Right ventricle myocardium superior (tissue), 1 donor: ENCODE data around the gene KNSTRN. TPM values are rescaled to one million over a fixed set of nuclear protein-coding genes. Genes with fewer than 3 reads are reported as not detected.

Source experiments
- ATAC-seq: fragments of 200-7000 bp; cut with Tn5 transposase; one replicate; pipeline ENCODE4 v1.9.1; 2020; ENCODE audit warnings: mild to moderate bottlenecking; ENCODE audit not compliant: poor library complexity
- DNase-seq: peaks from one replicate; pipeline ENCODE4 v3.0.0-alpha.2; 2020
- intact Hi-C: fragments of 100-400 bp; cut with DNase I; formaldehyde crosslinking; loops from one replicate; pipeline ENCODE4 v1.11.2; 2022
- total RNA-seq: library from RNA; stranded (reverse); fragmentation: NEBNext Ultra II Directional; extraction: Animal tissue kit (Norgen Biotek cat#: 25700); gene quantifications from one replicate; pipeline ENCODE4 v1.2.1, GENCODE V29; 2021
- donor health status: DM: no; HTN: yes; CAD: no; lungs with severe emphysema.

Gene KNSTRN
- total RNA-seq, 1 donor from 2014 or later: 7.9 TPM

GRCh38 chr15:40344631-40345120, 37.8 kb upstream of the KNSTRN start:
- DNase-seq (peak; percentile 72), ATAC-seq (no peak)
- intact Hi-C loops: no loop called here

- no peak for ATAC-seq
- DNase-seq: no peak
- intact Hi-C loops: no loop called here
Measured at GRCh38 chr15:40345225-40345866, 37.2 kb upstream of the KNSTRN start.

DNA sequence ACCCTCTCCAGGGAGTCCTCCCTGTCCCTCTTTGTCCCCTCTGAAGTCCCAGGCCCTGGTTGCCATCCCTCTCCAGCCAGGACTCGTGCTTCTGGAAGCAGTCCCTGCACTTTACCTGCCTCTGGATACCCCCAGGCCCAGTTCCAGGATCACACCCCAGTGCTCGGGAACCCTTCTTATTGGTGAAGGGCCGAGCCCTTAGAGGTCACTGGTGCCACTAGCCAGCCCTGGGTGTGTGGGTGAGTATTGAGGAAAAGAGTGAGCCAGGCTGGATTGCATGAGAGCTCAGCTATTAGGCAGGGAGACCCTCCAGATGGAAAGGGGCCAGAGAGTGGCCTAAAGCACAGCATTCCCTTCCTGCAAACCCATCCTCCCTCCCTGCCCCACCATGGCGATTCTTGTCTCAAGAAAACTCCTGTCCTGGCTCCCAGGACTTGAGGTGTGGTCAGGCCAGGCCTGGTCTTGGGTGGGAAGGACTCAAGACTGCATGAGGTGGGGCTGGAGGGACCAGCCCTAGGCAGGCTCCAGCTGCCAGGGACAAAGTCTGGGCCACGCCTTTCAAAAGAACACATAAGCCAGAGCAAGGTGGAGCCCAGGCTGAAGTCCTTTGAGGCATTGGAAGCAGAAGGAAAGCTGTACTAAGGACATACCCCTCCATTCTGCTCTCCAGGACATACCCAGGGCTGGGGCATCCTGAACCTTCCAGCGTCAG, 36.5 kb upstream of the KNSTRN start:
- ATAC-seq (no peak), DNase-seq (no peak)
- intact Hi-C loops: no loop called here

DNA sequence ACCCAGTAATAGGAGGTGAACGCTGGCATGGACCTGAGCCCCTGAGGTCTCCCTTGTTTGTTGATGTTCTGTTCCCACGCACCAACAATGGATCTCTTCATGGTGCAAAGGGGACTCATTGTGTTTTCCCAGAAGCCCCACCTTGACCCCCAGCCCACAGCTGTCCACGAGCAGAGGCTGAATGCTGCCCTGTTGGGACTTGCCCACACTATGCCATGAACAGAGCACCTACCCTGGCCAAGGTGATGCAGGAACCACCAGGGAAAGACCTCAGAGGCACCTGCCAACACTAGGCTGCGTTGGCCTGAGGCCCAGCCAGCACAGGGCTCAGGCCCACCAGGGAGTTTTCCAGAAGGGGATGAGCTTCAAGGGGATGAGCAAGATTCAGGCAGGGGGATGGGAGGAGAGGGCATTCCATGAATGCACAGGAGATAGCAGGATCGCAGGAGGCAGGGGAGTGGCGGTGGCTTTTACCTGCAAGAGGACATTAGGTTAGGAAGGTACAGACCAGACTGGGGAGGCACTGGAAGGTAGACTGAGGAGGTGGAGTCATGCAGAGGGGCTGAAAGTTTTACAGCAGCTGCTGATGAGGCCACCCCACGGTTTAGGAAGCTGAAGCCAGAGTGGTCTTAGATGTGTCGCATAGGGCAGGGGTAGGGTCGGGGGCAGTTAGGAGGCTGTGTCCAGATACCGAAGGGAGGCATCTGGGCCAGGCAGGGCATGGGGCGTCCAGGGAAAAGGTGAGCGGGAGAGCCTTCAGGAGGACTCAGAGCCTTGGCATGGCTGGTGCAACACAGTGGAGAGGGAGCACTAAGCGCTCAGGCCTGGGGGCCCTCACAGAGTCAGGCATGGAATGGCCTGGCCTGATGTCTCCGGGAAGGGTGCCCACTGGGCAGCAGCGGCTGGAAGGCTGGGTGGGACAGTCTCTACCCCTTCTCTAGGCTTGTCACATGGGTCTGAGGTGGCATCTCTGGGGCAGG, 35.7 kb upstream of the KNSTRN start:
- DNase-seq (no peak), ATAC-seq (no peak)
- intact Hi-C loops: no loop called here

DNA sequence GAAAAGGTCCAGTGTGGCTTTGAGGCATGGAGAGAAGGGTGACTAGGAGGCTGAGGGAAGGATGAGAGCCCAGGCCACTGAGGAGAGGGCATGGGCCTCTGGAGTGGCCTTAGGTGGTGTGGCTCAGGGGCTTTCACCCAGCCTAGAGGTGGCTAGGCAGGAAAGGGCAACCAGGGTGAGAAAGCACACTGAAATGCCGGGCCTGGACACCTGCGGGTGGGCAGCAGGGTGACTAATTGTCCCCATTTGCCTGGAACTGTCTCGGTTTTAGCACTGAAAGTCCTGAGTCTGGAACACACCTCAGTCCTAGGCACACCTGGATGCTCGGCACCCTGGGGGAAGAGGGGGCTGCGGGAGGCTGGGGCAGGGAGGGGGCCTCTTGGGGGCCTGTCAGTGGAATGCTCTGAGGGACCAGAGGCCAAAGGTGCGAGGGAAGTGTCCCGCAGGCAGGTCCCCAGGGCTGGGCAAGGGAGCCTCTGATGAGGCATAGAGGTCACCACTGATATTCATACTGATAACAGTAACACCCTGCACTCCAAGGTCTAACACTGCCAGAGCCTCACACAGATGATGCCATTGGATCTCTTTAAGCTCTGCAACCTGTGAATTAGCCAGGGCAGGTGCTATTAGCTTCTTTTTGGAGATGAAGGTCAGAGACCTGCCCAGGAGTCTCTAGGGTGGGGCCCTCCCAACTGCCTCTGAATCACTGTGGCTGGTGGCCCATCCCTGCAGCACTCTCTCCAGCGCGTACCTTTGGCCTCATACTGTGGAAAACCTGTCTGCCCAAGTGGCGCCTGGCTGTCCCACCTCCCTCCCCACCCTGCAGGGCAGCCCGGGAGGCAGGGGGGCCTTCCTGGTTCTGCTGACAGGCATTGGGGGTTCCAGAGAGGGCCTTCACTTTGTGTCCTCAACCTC, 34.7 kb upstream of the KNSTRN start:
- no peak for ATAC-seq
- intact Hi-C loops: no loop called here
- no peak for DNase-seq

GRCh38 chr15:40348474-40348870, 34.0 kb upstream of the KNSTRN start:
- DNase-seq: no peak
- peak; percentile 39 for ATAC-seq
- intact Hi-C loops: no loop called here

DNA sequence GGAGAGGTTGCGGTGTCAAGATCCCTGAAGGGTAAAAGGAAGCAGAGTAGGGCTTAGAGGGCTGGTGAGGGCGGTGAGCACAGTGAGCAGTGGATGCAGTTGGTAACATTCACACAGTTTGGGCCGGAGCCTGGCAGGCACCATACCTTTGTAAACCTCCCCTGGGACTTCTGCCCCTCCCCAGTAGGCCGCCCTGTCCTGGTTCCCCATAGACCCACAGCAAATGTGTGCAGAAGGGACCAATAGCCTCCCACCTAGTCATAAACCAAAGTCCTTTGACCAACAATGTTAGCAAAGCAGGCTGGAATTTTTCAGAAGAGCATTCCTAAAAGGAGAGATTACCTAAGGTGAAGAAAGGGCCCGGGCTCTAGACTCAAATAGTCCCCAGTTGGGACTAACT, 33.4 kb upstream of the KNSTRN start:
- DNase-seq (no peak), ATAC-seq (no peak)
- intact Hi-C loops: no loop called here

GRCh38 chr15:40352281-40352901, 30.1 kb upstream of the KNSTRN start:
- intact Hi-C loops: no loop called here
- DNase-seq (no peak), ATAC-seq (no peak)

- intact Hi-C loops: no loop called here
- ATAC-seq: no peak
- DNase-seq: no peak
Measured at GRCh38 chr15:40353697-40354096, 28.8 kb upstream of the KNSTRN start.

GRCh38 chr15:40354408-40355171, 27.9 kb upstream of the KNSTRN start:
- ATAC-seq: peak; percentile 39
- intact Hi-C loops: no loop called here
- no peak for DNase-seq

GRCh38 chr15:40355976-40356585, 26.4 kb upstream of the KNSTRN start:
- intact Hi-C loops: no loop called here
- DNase-seq: no peak
- no peak for ATAC-seq

- DNase-seq (no peak), ATAC-seq (no peak)
- intact Hi-C loops: no loop called here
Measured at GRCh38 chr15:40357246-40357645, 25.3 kb upstream of the KNSTRN start.

- intact Hi-C loops: no loop called here
- DNase-seq (peak; percentile 92), ATAC-seq (peak; percentile 95)
Measured at GRCh38 chr15:40357723-40358470, 24.6 kb upstream of the KNSTRN start, which contains the start of gene DISP2. TSS of gene DISP2 (plus strand) at chr15:40358219. CDS start at chr15:40358322, 103 bp downstream.

DNA sequence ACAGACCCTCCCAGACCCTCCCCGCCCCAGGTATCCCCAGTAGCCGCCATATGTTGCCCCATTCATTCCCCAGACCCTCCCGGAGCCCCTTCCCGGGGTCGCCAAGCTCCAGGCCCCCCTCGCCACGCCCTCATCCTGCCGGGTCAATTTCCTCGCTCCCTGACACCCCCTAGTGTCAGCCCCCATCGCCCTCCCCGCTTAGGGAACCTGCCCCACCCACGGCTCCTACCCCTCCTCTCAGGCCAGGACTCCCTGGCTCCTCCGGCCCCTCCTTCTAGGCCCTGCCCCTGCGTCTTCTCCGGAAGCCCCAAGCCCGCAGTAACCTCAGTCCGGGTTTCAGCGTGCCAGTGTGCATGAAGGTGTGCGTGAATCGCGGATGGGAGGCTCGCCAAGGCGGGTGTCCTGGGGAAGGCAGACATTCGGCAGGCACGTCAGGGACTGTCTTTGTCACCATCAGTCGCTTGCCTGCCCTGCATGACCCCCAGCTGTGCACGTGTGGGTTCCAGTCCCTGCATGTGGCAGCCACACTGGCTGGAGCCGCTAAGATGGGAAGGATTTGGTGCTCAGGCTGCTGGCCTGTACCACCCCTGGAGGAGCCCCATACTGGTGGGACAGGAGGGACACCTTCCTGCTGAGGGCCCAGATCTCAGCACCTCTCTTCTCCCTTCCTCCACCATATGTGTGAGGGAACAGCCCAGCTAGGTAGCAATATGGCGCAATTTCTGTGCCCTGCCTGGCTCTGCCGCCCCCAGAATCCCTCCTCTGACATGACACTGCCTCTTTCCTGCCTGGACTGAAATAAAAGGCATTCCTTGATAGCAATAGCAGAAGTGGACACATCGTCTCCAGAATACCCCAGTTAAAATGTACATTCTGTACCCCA, 23.8 kb upstream of the KNSTRN start:
- DNase-seq: no peak
- intact Hi-C loops: no loop called here

DNA sequence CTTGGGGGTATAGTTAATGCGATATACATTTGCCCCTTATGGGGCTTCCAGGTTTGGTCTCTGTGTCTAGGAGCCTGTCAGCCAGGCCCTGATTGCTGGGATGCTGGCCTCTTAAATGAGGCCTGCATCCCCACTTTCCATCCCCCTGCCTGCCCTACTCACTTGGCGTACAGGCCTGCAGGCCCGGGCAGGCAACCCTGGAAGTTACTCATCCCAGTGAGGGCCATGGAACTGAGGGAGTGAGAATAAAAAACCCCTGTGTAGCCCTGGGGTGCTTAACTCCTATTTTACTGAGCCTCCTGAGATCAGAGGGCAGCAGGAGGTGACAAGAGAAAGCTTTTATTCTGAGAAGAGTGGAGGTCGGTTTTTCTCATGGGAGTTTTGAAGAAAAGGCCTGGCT, 22.5 kb upstream of the KNSTRN start:
- ATAC-seq (no peak), DNase-seq (no peak)
- intact Hi-C loops: no loop called here

More for the DNA sequence above, 23.8 kb upstream of the KNSTRN start:
- peak; percentile 26 for ATAC-seq
